ENCODE measurements around the gene LY6G6D.

Gene LY6G6D

GRCh38 chr6:31691078-31691463 is 24.1 kb upstream of the LY6G6D start:
- in situ Hi-C loops (cut with HindIII; ENCODE audit: low pct_ligation_motif_present, low sequenced_read_pairs) = no loop called here
- H3K27ac ChIP-seq = no peak overlapping the region
- H3K4me3 ChIP-seq (ENCODE audit: low read depth, low read length) = no peak overlapping the region

DNA sequence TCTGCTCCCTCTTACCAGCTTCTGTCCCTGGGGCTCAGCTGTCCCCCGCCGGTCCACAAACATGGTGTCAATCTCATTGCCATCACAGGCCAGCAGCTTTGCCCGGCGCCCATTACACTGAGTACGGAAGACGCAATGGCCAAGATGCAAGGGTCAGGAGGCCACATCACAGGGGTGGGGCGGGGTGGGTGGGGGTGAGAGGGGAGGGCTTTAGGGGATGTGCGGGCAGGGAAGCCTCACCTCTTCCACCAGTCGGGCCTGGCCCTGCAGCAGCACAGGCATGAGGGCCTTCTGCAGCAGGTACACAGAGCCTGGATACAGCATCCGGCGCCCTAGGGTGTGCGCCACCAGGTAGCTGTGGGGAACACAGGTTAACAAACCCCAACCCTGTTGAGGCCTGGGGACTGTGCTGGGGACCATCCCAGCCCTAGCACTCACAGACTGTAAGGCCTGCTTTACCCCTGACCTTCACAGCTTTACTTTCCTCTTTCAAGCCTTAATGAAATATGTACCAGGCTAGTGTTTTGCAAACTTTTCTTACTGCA is 23.5 kb upstream of the LY6G6D start:
- no peak overlapping the region for H3K27ac ChIP-seq
- in situ Hi-C loops (cut with HindIII; ENCODE audit: low pct_ligation_motif_present, low sequenced_read_pairs) = no loop called here

More at GRCh38 chr6:31691078-31691463, 24.1 kb upstream of the LY6G6D start:
- no peak for DNase-seq
- Histone ChIP-seq H3K27me3 (replicated peaks) (no peaks in the 10 kb centered on the region), H3K36me3 (replicated peaks) (peaks cover 76% of the 10 kb centered on the region)
- TF ChIP-seq, protein P1, sequence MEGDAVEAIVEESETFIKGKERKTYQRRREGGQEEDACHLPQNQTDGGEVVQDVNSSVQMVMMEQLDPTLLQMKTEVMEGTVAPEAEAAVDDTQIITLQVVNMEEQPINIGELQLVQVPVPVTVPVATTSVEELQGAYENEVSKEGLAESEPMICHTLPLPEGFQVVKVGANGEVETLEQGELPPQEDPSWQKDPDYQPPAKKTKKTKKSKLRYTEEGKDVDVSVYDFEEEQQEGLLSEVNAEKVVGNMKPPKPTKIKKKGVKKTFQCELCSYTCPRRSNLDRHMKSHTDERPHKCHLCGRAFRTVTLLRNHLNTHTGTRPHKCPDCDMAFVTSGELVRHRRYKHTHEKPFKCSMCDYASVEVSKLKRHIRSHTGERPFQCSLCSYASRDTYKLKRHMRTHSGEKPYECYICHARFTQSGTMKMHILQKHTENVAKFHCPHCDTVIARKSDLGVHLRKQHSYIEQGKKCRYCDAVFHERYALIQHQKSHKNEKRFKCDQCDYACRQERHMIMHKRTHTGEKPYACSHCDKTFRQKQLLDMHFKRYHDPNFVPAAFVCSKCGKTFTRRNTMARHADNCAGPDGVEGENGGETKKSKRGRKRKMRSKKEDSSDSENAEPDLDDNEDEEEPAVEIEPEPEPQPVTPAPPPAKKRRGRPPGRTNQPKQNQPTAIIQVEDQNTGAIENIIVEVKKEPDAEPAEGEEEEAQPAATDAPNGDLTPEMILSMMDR (IDR thresholded peaks at IDR 0.05; ENCODE audit: low read depth, low read length, missing control alignments) = no peak

DNA sequence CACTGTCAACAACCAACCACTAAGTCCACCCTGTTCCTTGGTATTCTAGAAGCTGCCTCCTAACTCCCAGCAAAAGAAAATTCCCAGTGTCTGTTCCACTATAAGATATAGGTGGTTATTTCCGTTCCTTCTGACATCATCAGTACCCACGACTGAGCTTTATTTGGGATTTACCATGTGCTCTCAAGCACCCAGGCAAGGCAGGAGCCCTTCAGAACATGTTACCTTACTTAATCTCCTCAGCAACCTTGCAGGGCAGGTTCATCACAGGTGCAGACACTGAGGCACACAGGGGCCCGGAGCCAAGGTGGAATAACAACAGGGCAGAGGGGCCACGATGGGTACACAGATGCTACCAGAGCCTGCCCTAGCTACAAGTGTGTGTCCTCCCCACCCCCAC is 22.8 kb upstream of the LY6G6D start:
- TF ChIP-seq, protein P1 (IDR thresholded peaks at IDR 0.05; ENCODE audit: low read depth, low read length, missing control alignments) = no peak
- no peaks in the 10 kb centered on the region for H3K27me3 ChIP-seq (replicated peaks)
- in situ Hi-C loops (cut with HindIII; ENCODE audit: low pct_ligation_motif_present, low sequenced_read_pairs) = no loop called here
- H3K4me3 ChIP-seq (ENCODE audit: low read depth, low read length) = no peak overlapping the region
- DNase-seq = no peak
- peaks cover 63% of the 10 kb centered on the region for H3K36me3 ChIP-seq (replicated peaks)
- H3K27ac ChIP-seq = no peak overlapping the region

More for the DNA sequence above, 23.5 kb upstream of the LY6G6D start:
- TF ChIP-seq, protein P1 (IDR thresholded peaks at IDR 0.05; ENCODE audit: low read depth, low read length, missing control alignments) = no peak
- H3K36me3 ChIP-seq (replicated peaks) = peaks cover 70% of the 10 kb centered on the region
- DNase-seq = no peak
- H3K4me3 ChIP-seq (ENCODE audit: low read depth, low read length) = no peak overlapping the region
- no peaks in the 10 kb centered on the region for H3K27me3 ChIP-seq (replicated peaks)

GRCh38 chr6:31692886-31693285 is 22.3 kb upstream of the LY6G6D start:
- TF ChIP-seq, protein P1 (IDR thresholded peaks at IDR 0.05; ENCODE audit: low read depth, low read length, missing control alignments) = no peak
- no peak overlapping the region for H3K4me3 ChIP-seq (ENCODE audit: low read depth, low read length)
- in situ Hi-C loops (cut with HindIII; ENCODE audit: low pct_ligation_motif_present, low sequenced_read_pairs) = no loop called here

DNA sequence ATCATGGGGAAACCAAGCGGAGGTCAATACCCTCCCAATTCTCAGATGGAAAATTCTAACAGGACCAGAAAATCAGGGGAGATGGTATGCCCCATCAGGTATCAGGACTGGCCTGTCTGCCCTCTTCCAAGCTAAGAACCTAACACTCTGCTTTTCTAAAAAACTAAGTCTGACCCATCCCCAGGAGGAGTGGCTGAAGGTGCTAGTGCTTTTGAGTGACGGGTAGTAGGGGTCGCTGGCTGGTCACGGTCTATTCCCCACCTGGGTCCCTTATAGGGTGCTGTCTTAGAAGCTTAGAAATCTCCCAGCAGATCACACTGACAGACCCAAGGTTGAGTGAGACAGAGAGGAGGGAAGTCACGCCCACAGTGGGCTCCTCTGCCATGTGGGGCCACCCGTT is 21.6 kb upstream of the LY6G6D start:
- Histone ChIP-seq H3K4me3 (ENCODE audit: low read depth, low read length) (no peak overlapping the region), H3K27ac (no peak overlapping the region), H3K36me3 (replicated peaks) (peaks cover 53% of the 10 kb centered on the region), H3K27me3 (replicated peaks) (no peaks in the 10 kb centered on the region)
- in situ Hi-C loops (cut with HindIII; ENCODE audit: low pct_ligation_motif_present, low sequenced_read_pairs) = no loop called here
- no peak for DNase-seq
- TF ChIP-seq, protein P1 (IDR thresholded peaks at IDR 0.05; ENCODE audit: low read depth, low read length, missing control alignments) = no peak

More at GRCh38 chr6:31692886-31693285, 22.3 kb upstream of the LY6G6D start:
- Histone ChIP-seq H3K27me3 (replicated peaks) (no peaks in the 10 kb centered on the region), H3K27ac (no peak overlapping the region), H3K36me3 (replicated peaks) (peaks cover 60% of the 10 kb centered on the region)
- DNase-seq = no peak

- H3K4me3 ChIP-seq (ENCODE audit: low read depth, low read length) = no peak overlapping the region
- DNase-seq = no peak
- H3K27ac ChIP-seq = no peak overlapping the region
- TF ChIP-seq, protein P1 (IDR thresholded peaks at IDR 0.05; ENCODE audit: low read depth, low read length, missing control alignments) = no peak
- H3K36me3 ChIP-seq (replicated peaks) = peaks cover 24% of the 10 kb centered on the region
- no peaks in the 10 kb centered on the region for H3K27me3 ChIP-seq (replicated peaks)
- in situ Hi-C loops (cut with HindIII; ENCODE audit: low pct_ligation_motif_present, low sequenced_read_pairs) = no loop called here
These were observed 17.6 kb upstream of the LY6G6D start for GRCh38 chr6:31697555-31697954.

All from brain microvascular endothelial cell (primary cell).